DMS53 treated with DMSO at 0.1 percent for 48 hours (cell line): ENCODE measurements around the gene HMG20B.
"Not testable (repeated sequence)": the region's sequence is repeated elsewhere in the genome, so short reads cannot be mapped to it uniquely, and the experiment has no call there.

Experiments
- DNase-seq: peaks from one replicate; lab custom pipeline; 2025; ENCODE audit not compliant: unreplicated experiment; lab: John Stamatoyannopoulos, UW

Gene HMG20B

GRCh38 chr19:3554254-3555083 lies 18.3 kb upstream of the HMG20B start:
- no peak for DNase-seq

GRCh38 chr19:3555653-3556422 lies 16.9 kb upstream of the HMG20B start:
- no peak for DNase-seq

- DNase-seq: no peak
Measured at GRCh38 chr19:3556423-3556977, 16.2 kb upstream of the HMG20B start.

DNA sequence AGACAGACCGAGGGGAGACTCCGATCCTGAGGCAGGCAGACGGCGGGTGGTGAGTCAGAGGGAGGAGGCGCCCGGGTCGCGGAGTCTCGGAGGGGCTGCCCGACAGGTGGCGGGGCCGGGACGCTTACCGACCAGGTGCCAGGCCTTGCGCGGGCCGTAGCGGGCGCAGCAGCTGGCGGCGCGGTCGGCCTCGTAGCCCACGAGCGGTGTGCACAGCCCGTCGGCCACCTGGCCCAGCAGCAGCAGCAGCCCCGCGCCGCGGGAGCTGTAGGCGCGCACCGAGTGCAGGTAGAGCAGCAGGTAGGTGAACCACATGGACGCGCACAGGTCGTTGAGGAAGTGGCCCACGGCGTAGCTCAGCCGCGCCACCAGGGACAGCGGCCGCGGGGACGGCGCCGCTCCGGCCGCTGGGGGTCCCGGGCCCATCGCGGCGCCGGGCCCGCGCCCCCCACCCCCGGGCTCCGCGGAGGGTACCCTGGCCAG lies 15.7 kb upstream of the HMG20B start:
- DNase-seq: no peak

GRCh38 chr19:3557461-3558248 lies 15.1 kb upstream of the HMG20B start, which contains the start of gene MFSD12:
Gene MFSD12, minus strand, starts transcription at chr19:3557586. Its CDS starts 183 bp downstream, at chr19:3557403.
- peak; percentile 69 for DNase-seq

DNA sequence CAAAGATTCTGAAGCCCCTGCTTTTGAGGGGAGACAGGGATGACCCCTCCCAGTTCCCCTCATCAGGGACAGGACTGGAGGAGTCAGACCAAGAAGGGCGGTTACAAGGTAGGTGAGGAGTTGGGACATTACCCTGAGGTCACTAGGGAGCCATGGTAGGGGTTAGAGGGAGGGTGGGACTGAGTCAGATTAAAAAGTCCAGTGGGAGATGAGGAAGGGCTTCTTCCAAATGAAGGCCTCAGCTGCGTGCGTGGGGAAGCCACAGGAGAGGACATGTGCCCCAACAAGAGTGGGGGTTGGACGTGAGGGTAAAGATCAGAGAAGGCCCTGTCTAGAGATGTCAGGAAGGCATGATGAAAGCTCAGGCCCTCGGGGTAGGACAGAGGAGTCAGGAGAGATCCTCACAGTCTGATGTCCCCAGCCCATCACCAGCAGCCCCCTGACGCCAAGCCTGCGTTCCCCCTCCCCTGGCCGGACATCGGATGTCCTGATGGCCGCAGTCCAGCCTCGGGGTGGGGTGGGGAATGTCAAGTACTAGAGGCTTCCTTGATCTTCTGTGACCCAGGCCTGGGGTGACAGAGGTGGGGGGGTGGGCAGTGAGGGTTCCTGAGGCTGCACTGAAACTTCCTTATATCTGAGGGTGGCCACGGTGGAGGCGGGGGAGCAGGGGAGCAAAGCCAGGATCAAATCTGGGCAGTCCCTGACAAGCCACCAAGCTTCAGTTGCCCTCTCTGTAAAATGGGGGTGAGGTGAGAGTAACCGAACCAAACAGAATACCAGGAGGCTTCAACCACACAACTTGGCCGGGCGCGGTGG lies 8.8 kb upstream of the HMG20B start:
- DNase-seq: no peak

- no peak for DNase-seq
Measured at GRCh38 chr19:3565139-3565538, 7.6 kb upstream of the HMG20B start.

GRCh38 chr19:3570042-3570441 lies 2.7 kb upstream of the HMG20B start:
- not testable (repeated sequence) for DNase-seq

DNA sequence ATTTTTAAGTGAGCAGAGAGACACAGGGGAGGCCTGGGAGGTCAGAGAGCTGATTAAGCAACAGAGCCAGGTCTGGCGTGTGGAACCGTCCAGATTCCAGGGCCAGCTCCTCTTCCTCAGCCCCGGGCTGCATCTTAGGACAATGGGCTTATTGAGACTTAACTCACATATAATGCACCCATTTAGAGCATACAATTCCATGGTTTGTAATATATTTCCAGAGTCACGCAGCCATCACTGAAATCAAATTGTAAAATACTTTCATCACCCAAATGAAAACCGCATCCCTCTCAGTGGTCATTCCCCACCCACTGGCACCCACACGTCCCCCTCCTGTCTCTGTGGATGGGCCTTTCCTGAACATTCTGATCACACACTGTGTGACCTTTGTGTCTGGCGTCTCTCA lies 2.1 kb upstream of the HMG20B start:
- DNase-seq: no peak

DNA sequence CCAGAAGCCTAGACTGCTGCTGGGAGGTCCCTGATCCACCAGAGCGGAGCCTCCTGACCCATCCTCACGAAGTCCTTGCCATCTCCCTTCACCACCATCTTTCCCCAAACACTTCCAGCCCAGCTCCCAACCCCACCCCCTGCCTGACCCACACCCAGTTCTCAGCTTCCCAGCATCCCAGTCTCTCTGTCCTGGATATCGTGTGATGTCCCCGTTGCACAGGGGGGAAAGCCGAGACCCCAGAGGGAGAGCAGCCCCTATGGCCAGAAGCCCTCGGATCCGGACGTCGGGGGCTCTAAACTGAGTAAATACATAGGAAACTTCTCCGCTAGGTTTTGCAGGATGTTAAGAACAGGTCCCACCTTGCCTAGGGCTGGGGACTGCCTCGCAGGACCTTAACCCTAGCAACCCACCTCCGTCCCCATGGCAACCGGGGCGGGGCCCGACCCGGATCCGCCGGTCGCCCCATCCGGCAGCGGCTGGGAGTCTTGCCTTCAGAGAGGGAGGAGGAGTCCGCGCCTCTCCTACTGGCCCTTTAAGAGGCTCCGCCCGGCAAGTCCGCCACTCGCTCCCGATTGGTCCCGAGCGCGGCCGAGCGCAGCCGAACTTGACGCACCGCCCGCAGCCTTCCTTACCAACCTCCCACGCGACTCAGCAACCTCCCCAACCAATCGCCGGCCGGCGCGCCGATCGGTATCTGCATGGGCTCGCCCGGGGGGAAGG lies 451 bp upstream of the HMG20B start:
- DNase-seq: peak; percentile 92

GRCh38 chr19:3573162-3573857 lies 566 bp downstream of the HMG20B start:
- DNase-seq: no peak

DNA sequence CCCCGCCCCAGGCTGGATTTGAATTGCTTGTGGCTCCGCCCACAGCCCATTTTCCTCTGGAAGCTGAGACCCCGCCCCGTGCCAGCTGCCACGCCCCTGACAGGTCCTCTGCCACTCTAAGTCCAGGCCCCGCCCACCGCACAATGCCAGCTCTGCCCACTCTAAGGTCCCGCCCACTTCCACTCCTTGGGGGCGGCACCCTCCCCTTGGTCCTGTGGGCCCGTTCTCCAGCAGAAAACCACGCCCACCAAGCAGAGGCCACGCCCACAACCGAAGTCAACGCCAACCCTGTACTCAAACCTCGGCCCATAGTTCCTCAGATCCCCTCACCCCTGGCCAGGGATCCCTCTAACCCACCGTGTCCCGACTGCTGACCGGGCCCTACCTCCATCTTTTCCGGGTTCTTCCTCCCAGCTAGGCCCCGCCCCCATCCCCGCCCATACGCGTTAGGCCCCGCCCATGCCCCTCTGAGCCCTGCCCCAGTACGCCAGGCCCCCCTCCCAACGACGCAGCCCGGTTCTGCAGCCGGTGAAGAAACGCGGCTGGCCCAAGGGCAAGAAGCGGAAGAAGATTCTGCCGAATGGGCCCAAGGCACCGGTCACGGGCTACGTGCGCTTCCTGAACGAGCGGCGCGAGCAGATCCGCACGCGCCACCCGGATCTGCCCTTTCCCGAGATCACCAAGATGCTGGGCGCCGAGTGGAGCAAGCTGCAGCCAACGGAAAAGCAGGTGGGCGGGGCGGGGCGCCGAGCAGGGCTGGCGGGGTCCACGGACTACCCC lies 1.3 kb downstream of the HMG20B start:
- peak; percentile 54 for DNase-seq

- no peak for DNase-seq
Measured at GRCh38 chr19:3575260-3575741, 2.6 kb downstream of the HMG20B start.

GRCh38 chr19:3575949-3576673 lies 3.4 kb downstream of the HMG20B start:
- no peak for DNase-seq

GRCh38 chr19:3576696-3577443 lies 4.1 kb downstream of the HMG20B start:
- no peak for DNase-seq

DNA sequence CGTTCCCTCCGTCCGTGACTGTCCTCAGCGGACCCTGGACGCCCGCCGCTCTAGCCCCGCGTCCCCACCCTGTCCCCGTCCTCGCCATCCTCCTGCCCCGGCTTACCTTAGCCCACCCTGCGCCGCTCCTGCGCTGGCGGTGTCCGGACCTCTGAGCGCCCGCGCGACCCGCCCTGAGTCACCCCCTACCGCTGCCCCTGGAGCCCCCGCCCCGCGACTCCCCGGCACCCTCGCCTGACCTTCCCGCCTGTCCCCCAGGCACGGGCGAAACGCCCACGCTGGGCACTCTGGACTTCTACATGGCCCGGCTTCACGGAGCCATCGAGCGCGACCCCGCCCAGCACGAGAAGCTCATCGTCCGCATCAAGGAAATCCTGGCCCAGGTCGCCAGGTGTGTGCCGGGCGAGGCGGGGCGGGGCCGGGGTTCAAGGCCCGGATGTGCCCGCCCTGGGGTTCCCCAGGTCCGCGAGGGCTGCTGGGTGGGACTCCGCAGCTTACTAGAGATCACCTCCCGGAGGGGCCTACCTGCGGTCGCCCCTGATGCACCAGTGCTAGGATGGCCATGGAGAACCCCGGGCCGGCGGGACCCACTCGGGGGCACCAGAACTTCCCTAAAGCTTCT lies 5.1 kb downstream of the HMG20B start:
- DNase-seq: no peak
